ENCODE data around the gene LRRC59. TPM values are rescaled to one million over a fixed set of nuclear protein-coding genes. Genes with fewer than 3 reads are reported as not detected.

The LRRC59 gene
- total and polyA plus RNA-seq, 2 of the 13 experiments (the other 11 are each of a cell fraction or from before 2014, with no cell fraction given), result 87.3 to 222 TPM

GRCh38 chr17:50428831-50429424, 31.6 kb upstream of the LRRC59 start (continued):
- TF ChIP-seq CEBPZ (IDR thresholded peaks at IDR 0.05; ENCODE audit: low read length), result no peak
- TF ChIP-seq, protein P1, sequence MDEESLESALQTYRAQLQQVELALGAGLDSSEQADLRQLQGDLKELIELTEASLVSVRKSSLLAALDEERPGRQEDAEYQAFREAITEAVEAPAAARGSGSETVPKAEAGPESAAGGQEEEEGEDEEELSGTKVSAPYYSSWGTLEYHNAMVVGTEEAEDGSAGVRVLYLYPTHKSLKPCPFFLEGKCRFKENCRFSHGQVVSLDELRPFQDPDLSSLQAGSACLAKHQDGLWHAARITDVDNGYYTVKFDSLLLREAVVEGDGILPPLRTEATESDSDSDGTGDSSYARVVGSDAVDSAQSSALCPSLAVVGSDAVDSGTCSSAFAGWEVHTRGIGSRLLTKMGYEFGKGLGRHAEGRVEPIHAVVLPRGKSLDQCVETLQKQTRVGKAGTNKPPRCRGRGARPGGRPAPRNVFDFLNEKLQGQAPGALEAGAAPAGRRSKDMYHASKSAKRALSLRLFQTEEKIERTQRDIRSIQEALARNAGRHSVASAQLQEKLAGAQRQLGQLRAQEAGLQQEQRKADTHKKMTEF (CRISPR knock-in tag; IDR thresholded peaks at IDR 0.05), result peak; percentile 94
- TF ChIP-seq SP2 (CRISPR knock-in tag; IDR thresholded peaks at IDR 0.05), result no peak
- TF ChIP-seq ZSCAN30 (CRISPR knock-in tag; IDR thresholded peaks at IDR 0.05), result no peak
- peak; percentile 12; the same call in 1 of the 2 replicates for TF ChIP-seq ZFP36L1 (CRISPR knock-in tag; IDR thresholded peaks at IDR 0.05)
- TF ChIP-seq CENPBD1 (CRISPR knock-in tag; IDR thresholded peaks at IDR 0.05; ENCODE audit: borderline replicate concordance, low read depth), result no peak
- peak; percentile 75; the same call in 1 of the 2 replicates for TF ChIP-seq ZNF281 (CRISPR knock-in tag; IDR thresholded peaks at IDR 0.05; ENCODE audit: borderline replicate concordance)
- peak; percentile 95 for TF ChIP-seq ZNF792 (CRISPR knock-in tag; IDR thresholded peaks at IDR 0.05)
- no peak for TF ChIP-seq SALL2 (CRISPR knock-in tag; IDR thresholded peaks at IDR 0.05)
- peak; percentile 59; the same call in 1 of the 2 replicates for TF ChIP-seq SP4 (CRISPR knock-in tag; IDR thresholded peaks at IDR 0.05)
- TF ChIP-seq CHCHD3 (CRISPR knock-in tag; IDR thresholded peaks at IDR 0.05), result no peak
- TF ChIP-seq KMT2A (CRISPR knock-in tag; IDR thresholded peaks at IDR 0.05), result peak; percentile 84
- TF ChIP-seq MEIS2 (CRISPR knock-in tag; IDR thresholded peaks at IDR 0.05), result peak; percentile 74; the same call in 1 of the 2 replicates
- no peak for TF ChIP-seq HNRNPH1 (optimal IDR thresholded peaks at IDR 0.05; ENCODE audit: low read depth, low read length)
- peak; percentile 62; the same call in 1 of the 2 replicates for TF ChIP-seq HIVEP1 (CRISPR knock-in tag; IDR thresholded peaks at IDR 0.05)
- no peak for TF ChIP-seq FOXM1 (CRISPR knock-in tag; IDR thresholded peaks at IDR 0.05)
- no peak for TF ChIP-seq NONO (IDR thresholded peaks at IDR 0.05)
- peak; percentile 63; the same call in 1 of the 2 replicates for TF ChIP-seq NONO (CRISPR knock-in tag; conservative IDR thresholded peaks at IDR 0.05)
- TF ChIP-seq NFE2L1 (CRISPR knock-in tag; IDR thresholded peaks at IDR 0.05; ENCODE audit: borderline replicate concordance), result no peak
- 0 out of 2 replicates have a peak, but pooled peaks have one; percentile 2 for TF ChIP-seq HCFC1 (IDR thresholded peaks at IDR 0.05; ENCODE audit: low read depth, low read length)
- TF ChIP-seq NFRKB (IDR thresholded peaks at IDR 0.05), result no peak
- TF ChIP-seq ZNF446 (CRISPR knock-in tag; IDR thresholded peaks at IDR 0.05), result no peak
- 0 out of 2 replicates have a peak, but pooled peaks have one; percentile 7 for TF ChIP-seq ZNF777 (CRISPR knock-in tag; IDR thresholded peaks at IDR 0.05)
- peak; percentile 98 for TF ChIP-seq PHF21A (CRISPR knock-in tag; IDR thresholded peaks at IDR 0.05)
- no peak for TF ChIP-seq TBX3 (IDR thresholded peaks at IDR 0.05; ENCODE audit: borderline replicate concordance)

Measured in HepG2 (cell line).